ENCODE measurements around the gene CAMTA1.

DNA sequence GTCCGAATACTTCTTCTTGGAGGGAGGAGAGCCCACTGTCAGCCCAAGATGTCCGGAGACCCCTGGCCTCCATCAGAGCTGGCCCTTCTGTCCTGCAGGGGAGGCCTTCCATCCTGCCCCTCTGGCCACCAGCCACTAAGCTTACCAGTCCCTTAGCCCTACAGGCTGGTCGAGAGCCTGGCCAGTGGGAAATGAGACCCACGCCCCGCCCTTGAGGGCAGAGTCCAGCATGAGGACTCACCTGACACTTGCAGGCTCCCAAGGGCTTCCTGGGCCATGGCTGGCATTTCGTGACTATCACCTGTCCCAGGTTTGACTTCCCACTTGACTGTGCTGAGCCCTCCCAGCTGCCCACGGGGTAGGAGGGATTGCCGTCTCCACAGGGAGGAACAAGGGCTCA, 624.0 kb downstream of the CAMTA1 start:
- TF ChIP-seq MXI1 (conservative IDR thresholded peaks at IDR 0.05; ENCODE audit: poor library complexity, severe bottlenecking), result no peak
- TF ChIP-seq, protein P1, sequence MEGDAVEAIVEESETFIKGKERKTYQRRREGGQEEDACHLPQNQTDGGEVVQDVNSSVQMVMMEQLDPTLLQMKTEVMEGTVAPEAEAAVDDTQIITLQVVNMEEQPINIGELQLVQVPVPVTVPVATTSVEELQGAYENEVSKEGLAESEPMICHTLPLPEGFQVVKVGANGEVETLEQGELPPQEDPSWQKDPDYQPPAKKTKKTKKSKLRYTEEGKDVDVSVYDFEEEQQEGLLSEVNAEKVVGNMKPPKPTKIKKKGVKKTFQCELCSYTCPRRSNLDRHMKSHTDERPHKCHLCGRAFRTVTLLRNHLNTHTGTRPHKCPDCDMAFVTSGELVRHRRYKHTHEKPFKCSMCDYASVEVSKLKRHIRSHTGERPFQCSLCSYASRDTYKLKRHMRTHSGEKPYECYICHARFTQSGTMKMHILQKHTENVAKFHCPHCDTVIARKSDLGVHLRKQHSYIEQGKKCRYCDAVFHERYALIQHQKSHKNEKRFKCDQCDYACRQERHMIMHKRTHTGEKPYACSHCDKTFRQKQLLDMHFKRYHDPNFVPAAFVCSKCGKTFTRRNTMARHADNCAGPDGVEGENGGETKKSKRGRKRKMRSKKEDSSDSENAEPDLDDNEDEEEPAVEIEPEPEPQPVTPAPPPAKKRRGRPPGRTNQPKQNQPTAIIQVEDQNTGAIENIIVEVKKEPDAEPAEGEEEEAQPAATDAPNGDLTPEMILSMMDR (IDR thresholded peaks at IDR 0.05; ENCODE audit: poor library complexity, severe bottlenecking), result no peak

Data from neural cell (in vitro differentiated cells).